Suprapubic skin (tissue), 3 donors: ENCODE data around the gene KDM5B.

Source experiments
- POLR2AphosphoS5 ChIP-seq, 3 donors: sonication (generic); formaldehyde crosslinking; IDR thresholded peaks; one replicate each; pipeline ENCODE4 v1.6.1; 2017; ENCODE audit warnings: antibody characterized with exemption in 3 of 3
- TF ChIP-seq, protein P1 (sequence below), 2 donors: fragments of 200-600 bp in 1 of 2; fragments of 450-650 bp in 1 of 2; sonication (generic) in 1 of 2; IDR thresholded peaks; one replicate each; pipeline ENCODE4 v1.5.1; 2016 to 2019; ENCODE audit warnings: antibody characterized with exemption in 2 of 2, mild to moderate bottlenecking in 1 of 2, moderate library complexity in 1 of 2

DNA sequence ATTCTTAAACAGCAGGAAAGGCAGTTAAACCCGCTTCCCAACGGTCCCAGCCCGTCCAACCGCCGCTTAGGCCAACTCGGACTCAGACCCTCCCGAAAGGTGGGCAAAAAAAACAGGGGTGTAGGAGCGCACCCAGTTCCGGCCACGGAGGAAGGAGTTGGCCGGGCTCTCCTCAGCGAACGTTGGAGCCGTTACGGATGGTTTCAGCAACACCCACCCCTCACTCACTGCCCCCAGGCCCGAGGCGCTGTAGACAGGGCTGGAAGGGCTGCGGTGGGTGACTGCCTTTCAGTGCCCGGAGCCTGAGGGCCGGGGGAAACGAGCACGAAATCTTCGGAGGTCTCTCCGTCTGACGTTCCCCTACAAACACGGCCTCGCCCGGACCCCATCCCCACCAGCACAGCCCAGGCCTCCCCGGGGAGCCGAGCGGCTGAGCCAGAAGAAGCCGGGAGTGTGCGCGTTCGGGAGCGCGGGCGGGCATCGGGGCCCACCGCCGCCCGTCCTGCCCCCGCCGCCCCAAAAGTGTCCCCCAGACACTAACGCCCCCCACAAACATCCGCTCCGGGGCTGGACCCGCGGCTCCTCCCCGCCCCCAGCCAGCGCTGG, 1.3 kb downstream of the KDM5B start:
- TF ChIP-seq, protein P1, sequence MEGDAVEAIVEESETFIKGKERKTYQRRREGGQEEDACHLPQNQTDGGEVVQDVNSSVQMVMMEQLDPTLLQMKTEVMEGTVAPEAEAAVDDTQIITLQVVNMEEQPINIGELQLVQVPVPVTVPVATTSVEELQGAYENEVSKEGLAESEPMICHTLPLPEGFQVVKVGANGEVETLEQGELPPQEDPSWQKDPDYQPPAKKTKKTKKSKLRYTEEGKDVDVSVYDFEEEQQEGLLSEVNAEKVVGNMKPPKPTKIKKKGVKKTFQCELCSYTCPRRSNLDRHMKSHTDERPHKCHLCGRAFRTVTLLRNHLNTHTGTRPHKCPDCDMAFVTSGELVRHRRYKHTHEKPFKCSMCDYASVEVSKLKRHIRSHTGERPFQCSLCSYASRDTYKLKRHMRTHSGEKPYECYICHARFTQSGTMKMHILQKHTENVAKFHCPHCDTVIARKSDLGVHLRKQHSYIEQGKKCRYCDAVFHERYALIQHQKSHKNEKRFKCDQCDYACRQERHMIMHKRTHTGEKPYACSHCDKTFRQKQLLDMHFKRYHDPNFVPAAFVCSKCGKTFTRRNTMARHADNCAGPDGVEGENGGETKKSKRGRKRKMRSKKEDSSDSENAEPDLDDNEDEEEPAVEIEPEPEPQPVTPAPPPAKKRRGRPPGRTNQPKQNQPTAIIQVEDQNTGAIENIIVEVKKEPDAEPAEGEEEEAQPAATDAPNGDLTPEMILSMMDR (IDR thresholded peaks at IDR 0.05): no peak
- TF ChIP-seq POLR2AphosphoS5 (IDR thresholded peaks at IDR 0.05): no peak
